NCI-H146 treated with DMSO at 0.1 percent for 48 hours (cell line): ENCODE data around the gene HNRNPH3.

Experiments
- DNase-seq: peaks from one replicate; lab custom pipeline; 2025; ENCODE audit not compliant: unreplicated experiment; lab: John Stamatoyannopoulos, UW

Gene HNRNPH3

GRCh38 chr10:68330852-68331454 is 911 bp upstream of the HNRNPH3 start:
- peak; percentile 32 for DNase-seq

- peak; percentile 68 for DNase-seq
These were observed 594 bp downstream of the HNRNPH3 start, which contains the start of gene PBLD for GRCh38 chr10:68332259-68333057. Gene PBLD, minus strand, starts transcription at chr10:68332928. Its CDS starts 26,084 bp downstream, at chr10:68306844.

GRCh38 chr10:68333058-68333395 is 1.2 kb downstream of the HNRNPH3 start:
- DNase-seq: no peak

- DNase-seq: no peak
These were observed 1.9 kb downstream of the HNRNPH3 start for GRCh38 chr10:68333440-68334431.

GRCh38 chr10:68334672-68335467 is 3.0 kb downstream of the HNRNPH3 start:
- DNase-seq: no peak

- no peak for DNase-seq
These were observed 5.0 kb downstream of the HNRNPH3 start for GRCh38 chr10:68336754-68337351.

GRCh38 chr10:68340358-68341080 is 8.7 kb downstream of the HNRNPH3 start:
- no peak for DNase-seq

- DNase-seq: no peak
These were observed 11.1 kb downstream of the HNRNPH3 start for GRCh38 chr10:68342909-68343516.

GRCh38 chr10:68345621-68346020 is 13.8 kb downstream of the HNRNPH3 start:
- DNase-seq: no peak

GRCh38 chr10:68346774-68347173 is 14.9 kb downstream of the HNRNPH3 start:
- DNase-seq: no peak

GRCh38 chr10:68348265-68348741 is 16.4 kb downstream of the HNRNPH3 start:
- peak; percentile 15 for DNase-seq

- DNase-seq: no peak
These were observed 21.7 kb downstream of the HNRNPH3 start for GRCh38 chr10:68353537-68353936.

- no peak for DNase-seq
These were observed 27.3 kb downstream of the HNRNPH3 start for GRCh38 chr10:68359189-68359588.

GRCh38 chr10:68362590-68362989 is 30.7 kb downstream of the HNRNPH3 start:
- DNase-seq: no peak

GRCh38 chr10:68364101-68364886 is 32.4 kb downstream of the HNRNPH3 start:
- no peak for DNase-seq

- no peak for DNase-seq
These were observed 33.7 kb downstream of the HNRNPH3 start for GRCh38 chr10:68365611-68366010.

- no peak for DNase-seq
These were observed 34.7 kb downstream of the HNRNPH3 start for GRCh38 chr10:68366600-68366999.

- DNase-seq: no peak
These were observed 35.3 kb downstream of the HNRNPH3 start for GRCh38 chr10:68367121-68367520.
